ENCODE data around the gene EPHB1. TPM values are rescaled to one million over a fixed set of nuclear protein-coding genes. Genes with fewer than 3 reads are reported as not detected.

Gene EPHB1
- total RNA-seq, 4 donors from 2014 or later = 0.82 to 2.2 (median 1.2) TPM

GRCh38 chr3:135161425-135161824, 366.4 kb downstream of the EPHB1 start:
- intact Hi-C loops (cut with DNase I; ENCODE audit: low total_unique reads) (no loop called here), in situ Hi-C loops (cut with MboI; ENCODE audit: low pct_ligation_motif_present in 1 of 4, low pct_unique_long_range_greater_than_20kb in 1 of 4, low sequenced_read_pairs in 3 of 4) (no loop called here)
- DNase-seq = no peak
- Histone ChIP-seq H3K4me1 (no peaks in the 10 kb centered on the region), H3K4me3 (no peak overlapping the region), H3K36me3 (no peaks in the 10 kb centered on the region), H3K9me3 (no peaks in the 10 kb centered on the region), H3K27me3 (no peaks in the 10 kb centered on the region), H3K27ac (no peak overlapping the region)
- 75% methylated on average over 1 of the region's 1 CpG; no CpG with 5 or more reads in 1 of the 2 donors for WGBS, 2 donors (ENCODE audit: low coverage in 1 of 2)
- TF ChIP-seq POLR2A (IDR thresholded peaks at IDR 0.05) = no peak
- no peak for TF ChIP-seq EP300 (IDR thresholded peaks at IDR 0.05; ENCODE audit: low read depth)
- no peak for TF ChIP-seq POLR2AphosphoS5 (IDR thresholded peaks at IDR 0.05)
- TF ChIP-seq CTCF (IDR thresholded peaks at IDR 0.05) = no peak

DNA sequence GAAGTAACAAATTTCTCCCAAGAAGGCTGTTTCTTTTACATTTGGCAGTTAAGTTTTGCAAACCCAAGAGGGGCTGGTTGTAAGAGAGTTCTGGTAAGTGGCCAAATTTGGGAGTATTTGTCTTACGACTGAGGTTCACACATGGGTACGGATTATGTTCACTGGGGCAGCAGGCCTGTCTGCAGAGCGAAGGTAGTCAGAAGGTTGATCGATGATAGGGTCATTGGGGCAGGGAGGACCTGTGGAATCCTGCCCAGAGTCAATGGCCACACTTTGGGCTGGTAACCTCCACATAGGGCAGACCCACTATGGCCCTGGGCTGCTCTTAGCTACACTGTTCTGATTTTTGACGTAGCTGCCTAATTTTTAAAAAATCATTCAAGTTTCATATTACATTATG, 368.6 kb downstream of the EPHB1 start:
- in situ Hi-C loops (cut with MboI; ENCODE audit: low pct_ligation_motif_present in 1 of 4, low pct_unique_long_range_greater_than_20kb in 1 of 4, low sequenced_read_pairs in 3 of 4) (no loop called here), intact Hi-C loops (cut with DNase I; ENCODE audit: low total_unique reads) (no loop called here)
- Histone ChIP-seq H3K9me3 (no peaks in the 10 kb centered on the region), H3K27me3 (no peaks in the 10 kb centered on the region), H3K36me3 (no peaks in the 10 kb centered on the region), H3K4me1 (no peaks in the 10 kb centered on the region), H3K4me3 (no peak overlapping the region), H3K27ac (no peak overlapping the region)
- no peak for DNase-seq
- 91 to 97% methylated on average over 3 to 5 of the region's 5 CpGs for WGBS, 2 donors (ENCODE audit: low coverage in 1 of 2)
- TF ChIP-seq EP300 (IDR thresholded peaks at IDR 0.05; ENCODE audit: low read depth) = no peak
- TF ChIP-seq POLR2AphosphoS5 (IDR thresholded peaks at IDR 0.05) = no peak
- no peak for TF ChIP-seq POLR2A (IDR thresholded peaks at IDR 0.05)
- TF ChIP-seq CTCF (IDR thresholded peaks at IDR 0.05) = no peak

GRCh38 chr3:135165260-135165659, 370.2 kb downstream of the EPHB1 start:
- H3K9me3 ChIP-seq = no peaks in the 10 kb centered on the region
- in situ Hi-C loops (cut with MboI; ENCODE audit: low pct_ligation_motif_present in 1 of 4, low pct_unique_long_range_greater_than_20kb in 1 of 4, low sequenced_read_pairs in 3 of 4) = no loop called here
- no peak overlapping the region for H3K27ac ChIP-seq
- H3K27me3 ChIP-seq = no peaks in the 10 kb centered on the region
- 87 to 100% methylated on average over 2 to 5 of the region's 5 CpGs for WGBS, 2 donors (ENCODE audit: low coverage in 1 of 2)
- H3K4me1 ChIP-seq = no peaks in the 10 kb centered on the region
- intact Hi-C loops (cut with DNase I; ENCODE audit: low total_unique reads) = no loop called here
- no peak for DNase-seq
- no peaks in the 10 kb centered on the region for H3K36me3 ChIP-seq
- H3K4me3 ChIP-seq = no peak overlapping the region
- TF ChIP-seq POLR2A (IDR thresholded peaks at IDR 0.05) (no peak), EP300 (IDR thresholded peaks at IDR 0.05; ENCODE audit: low read depth) (no peak), CTCF (IDR thresholded peaks at IDR 0.05) (no peak), POLR2AphosphoS5 (IDR thresholded peaks at IDR 0.05) (no peak)

- Histone ChIP-seq H3K27me3 (no peaks in the 10 kb centered on the region), H3K4me3 (no peak overlapping the region), H3K27ac (no peak overlapping the region), H3K36me3 (no peaks in the 10 kb centered on the region), H3K9me3 (no peaks in the 10 kb centered on the region), H3K4me1 (no peaks in the 10 kb centered on the region)
- no peak for DNase-seq
- 67 to 80% methylated on average over 2 to 4 of the region's 4 CpGs for WGBS, 2 donors (ENCODE audit: low coverage in 1 of 2)
- in situ Hi-C loops (cut with MboI; ENCODE audit: low pct_ligation_motif_present in 1 of 4, low pct_unique_long_range_greater_than_20kb in 1 of 4, low sequenced_read_pairs in 3 of 4) (no loop called here), intact Hi-C loops (cut with DNase I; ENCODE audit: low total_unique reads) (no loop called here)
- TF ChIP-seq POLR2A (IDR thresholded peaks at IDR 0.05) (no peak), EP300 (IDR thresholded peaks at IDR 0.05; ENCODE audit: low read depth) (no peak), POLR2AphosphoS5 (IDR thresholded peaks at IDR 0.05) (no peak), CTCF (IDR thresholded peaks at IDR 0.05) (no peak)
Measured at GRCh38 chr3:135166266-135166825, 371.3 kb downstream of the EPHB1 start.

Measured in transverse colon (tissue), 4 donors.